DOHH2 (cell line): ENCODE data around the gene PATZ1.
"Not testable (repeated sequence)": the region's sequence is repeated elsewhere in the genome, so short reads cannot be mapped to it uniquely, and the experiment has no call there.

Experiments used
- H3F3A ChIP-seq: fragments of 200-600 bp; sonication (generic), shearing (Covaris generic); 2 replicates; pipeline ENCODE4 v1.6.0; 2016; ENCODE audit warnings: antibody characterized with exemption, mild to moderate bottlenecking; ENCODE audit not compliant: control insufficient read depth, insufficient read depth
- H3K27ac ChIP-seq: fragments of 200-600 bp; sonication (generic); 2 replicates; pipeline ENCODE4 v1.5.1; 2014; ENCODE audit warnings: low read depth, mild to moderate bottlenecking, low read length, moderate library complexity
- H3K27me3 ChIP-seq: fragments of 200-600 bp; sonication (generic); 2 replicates; pipeline ENCODE4 v1.6.1; 2014; ENCODE audit warnings: mild to moderate bottlenecking, low read length, mixed read lengths; ENCODE audit not compliant: control insufficient read depth
- H3K36me3 ChIP-seq: fragments of 200-600 bp; sonication (generic); 2 replicates; pipeline ENCODE4 v1.6.1; 2014; ENCODE audit warnings: mild to moderate bottlenecking, low read length, moderate library complexity, mixed read lengths; ENCODE audit not compliant: control insufficient read depth
- H3K4me1 ChIP-seq: fragments of 200-600 bp; sonication (generic); 2 replicates; pipeline ENCODE4 v1.6.1; 2014; ENCODE audit warnings: mild to moderate bottlenecking, low read length, mixed read lengths; ENCODE audit not compliant: control insufficient read depth
- H3K4me2 ChIP-seq: fragments of 200-600 bp; sonication (generic); 2 replicates; pipeline ENCODE4 v1.6.0; 2014; ENCODE audit warnings: mild to moderate bottlenecking, low read length, moderate library complexity
- H3K4me3 ChIP-seq: fragments of 200-600 bp; sonication (generic); 2 replicates; pipeline ENCODE4 v1.5.1; 2014; ENCODE audit warnings: mild to moderate bottlenecking, low read length, mixed read lengths
- H3K79me2 ChIP-seq: fragments of 200-600 bp; sonication (generic); 2 replicates; pipeline ENCODE4 v1.6.1; 2014; ENCODE audit warnings: mild to moderate bottlenecking, low read length, mixed read lengths; ENCODE audit not compliant: control insufficient read depth
- H3K9me2 ChIP-seq: fragments of 200-600 bp; sonication (generic); replicated peaks from 2 replicates; pipeline ENCODE4 v1.6.1; 2014; ENCODE audit warnings: mild to moderate bottlenecking, low read length, mixed read lengths; ENCODE audit not compliant: control insufficient read depth
- H3K9me3 ChIP-seq: fragments of 200-600 bp; sonication (generic); 2 replicates; pipeline ENCODE4 v1.6.1; 2014; ENCODE audit warnings: antibody characterized with exemption, low read length, mixed read lengths; ENCODE audit not compliant: control insufficient read depth, insufficient read depth
- H4K20me1 ChIP-seq: fragments of 200-600 bp; sonication (generic); 2 replicates; pipeline ENCODE4 v1.6.0; 2014; ENCODE audit warnings: low read depth, mild to moderate bottlenecking, antibody characterized with exemption, low read length, moderate library complexity; ENCODE audit not compliant: control insufficient read depth, insufficient read depth
- EZH2phosphoT487 ChIP-seq: fragments of 200-600 bp; sonication (generic); IDR thresholded peaks from 2 replicates; pipeline ENCODE4 v1.6.1; 2017; ENCODE audit warnings: borderline replicate concordance, mild to moderate bottlenecking, antibody characterized with exemption, low read length, moderate library complexity, mixed read lengths
- TF ChIP-seq, protein P1 (sequence below): fragments of 200-600 bp; sonication (generic); IDR thresholded peaks from one replicate; pipeline ENCODE4 v1.5.1; 2014; ENCODE audit warnings: antibody characterized with exemption, mild to moderate bottlenecking, low read depth, low read length; ENCODE audit not compliant: poor library complexity, severe bottlenecking

Gene PATZ1

DNA sequence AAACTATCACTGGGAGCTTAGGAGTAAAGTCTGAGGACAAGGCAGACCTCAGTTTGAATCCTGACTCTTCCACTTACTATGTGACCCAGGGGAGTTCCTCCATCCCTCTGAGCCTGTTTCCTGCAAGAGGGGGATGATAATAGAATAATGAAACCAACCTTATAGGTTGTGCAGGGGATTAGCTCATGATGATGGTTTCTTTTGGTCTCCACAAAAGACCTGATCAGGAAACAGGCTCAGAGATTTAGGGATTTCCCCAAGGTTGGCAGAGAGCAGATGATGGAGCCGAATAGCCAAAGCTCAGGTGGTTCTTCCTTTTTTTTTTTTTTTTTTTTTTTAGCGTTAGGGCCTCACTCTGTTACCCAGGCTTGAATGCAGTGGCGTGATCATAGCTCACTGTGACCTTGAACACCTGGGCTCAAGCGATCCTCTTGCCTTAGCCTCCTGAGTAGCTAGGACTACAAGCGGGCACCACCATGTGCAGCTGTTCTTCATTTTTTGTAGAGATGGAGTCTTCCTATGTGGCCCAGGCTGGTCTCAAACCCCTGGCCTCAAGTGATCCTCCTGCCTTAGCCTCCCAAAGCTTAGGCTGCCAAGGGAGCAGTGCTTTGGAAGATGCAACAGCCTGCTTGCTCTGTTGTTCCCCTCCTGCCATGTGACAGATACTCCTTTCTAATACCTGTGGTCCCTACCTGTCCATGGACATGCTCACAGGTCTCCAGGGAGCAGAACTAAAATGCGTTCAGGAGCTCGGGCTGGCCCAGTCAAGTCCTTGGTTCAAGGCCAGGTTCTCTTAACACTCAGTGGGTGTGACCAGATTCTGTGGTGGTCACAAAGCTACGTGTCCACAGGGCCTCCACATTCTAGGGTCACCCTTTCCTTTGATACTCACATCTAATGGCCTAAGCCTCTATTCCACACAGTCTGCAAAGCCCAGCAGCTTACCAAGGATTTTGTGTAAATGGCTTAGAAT is 22.3 kb downstream of the PATZ1 start:
- Histone ChIP-seq H4K20me1 (no peaks in the 10 kb centered on the region), H3K4me1 (peaks cover 6% of the 10 kb centered on the region), H3K79me2 (no peaks in the 10 kb centered on the region), H3K27ac (no peak overlapping the region), H3K27me3 (no peaks in the 10 kb centered on the region), H3K36me3 (peaks cover 55% of the 10 kb centered on the region), H3F3A (peaks cover 4% of the 10 kb centered on the region; the same call in 1 of the 2 replicates), H3K9me2 (no peaks in the 10 kb centered on the region), H3K9me3 (no peaks in the 10 kb centered on the region), H3K4me2 (no peak overlapping the region), H3K4me3 (no peak overlapping the region)
- TF ChIP-seq EZH2phosphoT487: no peak
- TF ChIP-seq, protein P1, sequence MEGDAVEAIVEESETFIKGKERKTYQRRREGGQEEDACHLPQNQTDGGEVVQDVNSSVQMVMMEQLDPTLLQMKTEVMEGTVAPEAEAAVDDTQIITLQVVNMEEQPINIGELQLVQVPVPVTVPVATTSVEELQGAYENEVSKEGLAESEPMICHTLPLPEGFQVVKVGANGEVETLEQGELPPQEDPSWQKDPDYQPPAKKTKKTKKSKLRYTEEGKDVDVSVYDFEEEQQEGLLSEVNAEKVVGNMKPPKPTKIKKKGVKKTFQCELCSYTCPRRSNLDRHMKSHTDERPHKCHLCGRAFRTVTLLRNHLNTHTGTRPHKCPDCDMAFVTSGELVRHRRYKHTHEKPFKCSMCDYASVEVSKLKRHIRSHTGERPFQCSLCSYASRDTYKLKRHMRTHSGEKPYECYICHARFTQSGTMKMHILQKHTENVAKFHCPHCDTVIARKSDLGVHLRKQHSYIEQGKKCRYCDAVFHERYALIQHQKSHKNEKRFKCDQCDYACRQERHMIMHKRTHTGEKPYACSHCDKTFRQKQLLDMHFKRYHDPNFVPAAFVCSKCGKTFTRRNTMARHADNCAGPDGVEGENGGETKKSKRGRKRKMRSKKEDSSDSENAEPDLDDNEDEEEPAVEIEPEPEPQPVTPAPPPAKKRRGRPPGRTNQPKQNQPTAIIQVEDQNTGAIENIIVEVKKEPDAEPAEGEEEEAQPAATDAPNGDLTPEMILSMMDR: no peak

DNA sequence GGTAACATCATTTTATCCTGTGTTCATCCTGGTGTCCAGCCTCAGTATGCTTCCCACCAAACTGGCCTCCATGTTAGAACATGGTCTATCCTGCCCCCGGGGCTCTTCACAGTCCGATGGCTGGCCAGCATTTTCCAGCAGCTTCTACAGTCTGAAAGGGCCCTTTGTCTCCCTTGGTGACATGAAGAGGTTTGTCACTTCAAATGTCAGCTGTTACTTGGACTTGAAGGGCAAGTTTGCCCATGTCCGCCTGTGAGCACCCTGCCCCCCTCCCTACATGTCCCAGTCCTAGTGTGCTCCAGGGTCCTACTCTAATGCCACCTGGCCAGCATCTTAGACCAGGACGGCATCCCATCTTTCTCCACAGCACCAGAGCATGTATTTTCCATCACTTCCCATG is 24.7 kb downstream of the PATZ1 start:
- Histone ChIP-seq H3K9me2 (no peaks in the 10 kb centered on the region), H3K36me3 (peaks cover 31% of the 10 kb centered on the region), H3K79me2 (no peaks in the 10 kb centered on the region), H4K20me1 (no peaks in the 10 kb centered on the region), H3K4me2 (no peak overlapping the region), H3K27ac (no peak overlapping the region), H3K9me3 (no peaks in the 10 kb centered on the region), H3K27me3 (no peaks in the 10 kb centered on the region), H3F3A (peaks cover 4% of the 10 kb centered on the region; the same call in 1 of the 2 replicates), H3K4me1 (peaks cover 6% of the 10 kb centered on the region), H3K4me3 (no peak overlapping the region)
- TF ChIP-seq, protein P1: no peak
- TF ChIP-seq EZH2phosphoT487: no peak

DNA sequence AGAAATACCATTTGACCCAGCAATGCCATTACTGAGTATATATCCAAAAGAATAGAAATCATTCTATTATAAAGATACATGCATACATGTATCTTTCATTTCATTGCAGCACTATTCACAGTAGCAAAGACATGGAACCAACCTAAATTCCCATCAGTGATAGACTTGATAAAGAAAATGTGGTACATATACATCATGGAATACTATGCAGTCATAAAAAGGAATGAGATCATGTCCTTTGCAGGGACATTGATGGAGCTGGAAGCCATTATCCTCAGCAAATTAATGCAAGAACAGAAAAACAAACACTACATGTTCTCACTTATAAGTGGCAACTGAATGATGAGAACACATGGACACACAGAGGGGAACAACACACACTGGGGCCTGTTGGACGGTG is 31.9 kb downstream of the PATZ1 start:
- H3K79me2 ChIP-seq, H3K4me2 ChIP-seq, H3K27ac ChIP-seq, H3F3A ChIP-seq, H3K9me2 ChIP-seq, H4K20me1 ChIP-seq, H3K36me3 ChIP-seq, H3K27me3 ChIP-seq, H3K4me3 ChIP-seq, H3K9me3 ChIP-seq: not testable (repeated sequence)
- peaks cover 15% of the 10 kb centered on the region for H3K4me1 ChIP-seq
